Liver (tissue), 9 donors: ENCODE results near the gene DISC1. TPM values are rescaled to one million over a fixed set of nuclear protein-coding genes. Genes with fewer than 3 reads are reported as not detected.

Source experiments
- DNase-seq: peaks from one replicate; pipeline ENCODE4 v3.0.0-alpha.2; 2017; ENCODE audit warnings: low spot score
- H3K27ac ChIP-seq, 2 donors: one replicate each; pipeline ENCODE4 v1.7.0; 2013; ENCODE audit warnings: inconsistent platforms in 2 of 2, low read length in 2 of 2, control low read depth in 1 of 2, low read depth in 1 of 2, mild to moderate bottlenecking in 1 of 2
- H3K27me3 ChIP-seq, 4 donors: one replicate each; pipeline versions ENCODE4 v1.6.1 to v1.7.0; 2013; ENCODE audit warnings: low read length in 3 of 4, inconsistent platforms in 1 of 4, mild to moderate bottlenecking in 1 of 4, moderate library complexity in 1 of 4; ENCODE audit not compliant: control insufficient read depth in 4 of 4, insufficient read depth in 4 of 4
- H3K36me3 ChIP-seq, 4 donors: one replicate each; pipeline versions ENCODE4 v1.6.1 to v1.7.0; 2013; ENCODE audit warnings: low read length in 3 of 4, mild to moderate bottlenecking in 3 of 4, low read depth in 1 of 4, moderate library complexity in 1 of 4; ENCODE audit not compliant: control insufficient read depth in 4 of 4, insufficient read depth in 3 of 4
- H3K4me1 ChIP-seq, 4 donors: one replicate each; pipeline versions ENCODE4 v1.6.1 to v1.7.0; 2013; ENCODE audit warnings: low read length in 3 of 4, mild to moderate bottlenecking in 3 of 4, moderate library complexity in 1 of 4; ENCODE audit not compliant: control insufficient read depth in 4 of 4, insufficient read depth in 4 of 4
- H3K4me3 ChIP-seq, 3 donors: one replicate each; pipeline versions ENCODE4 v1.6.1 to v1.7.0; 2013; ENCODE audit warnings: low read length in 3 of 3, control low read depth in 1 of 3, low read depth in 1 of 3, mild to moderate bottlenecking in 1 of 3
- H3K9ac ChIP-seq, 2 donors: one replicate each; pipeline ENCODE4 v1.7.0; 2013; ENCODE audit warnings: low read length in 2 of 2, mild to moderate bottlenecking in 2 of 2, moderate library complexity in 2 of 2, control low read depth in 1 of 2, low read depth in 1 of 2
- H3K9me3 ChIP-seq, 4 donors: one replicate each; pipeline versions ENCODE4 v1.6.1 to v1.7.0; 2013; ENCODE audit warnings: low read length in 3 of 4; ENCODE audit not compliant: control insufficient read depth in 4 of 4
- ATF3 ChIP-seq: IDR thresholded peaks from 2 replicates; pipeline ENCODE4 v1.6.1; 2016; ENCODE audit warnings: antibody characterized with exemption
- EGR1 ChIP-seq, 2 donors: IDR thresholded peaks; 2 replicates each; pipeline ENCODE4 v1.6.1; 2016 to 2018; ENCODE audit warnings: antibody characterized with exemption in 2 of 2, low read depth in 2 of 2
- FOXA1 ChIP-seq: IDR thresholded peaks from 2 replicates; pipeline ENCODE4 v1.6.1; 2016; ENCODE audit warnings: antibody characterized with exemption
- FOXA2 ChIP-seq: IDR thresholded peaks from 2 replicates; pipeline ENCODE4 v1.6.1; 2016; ENCODE audit warnings: antibody characterized with exemption
- GABPA ChIP-seq, 2 donors: IDR thresholded peaks in 1 of 2; conservative IDR thresholded peaks in 1 of 2; 2 replicates each; pipeline ENCODE4 v1.6.1; 2016; ENCODE audit warnings: antibody characterized with exemption in 2 of 2, mild to moderate bottlenecking in 1 of 2, moderate library complexity in 1 of 2
- HNF4A ChIP-seq, 2 donors: conservative IDR thresholded peaks; 2 replicates each; pipeline ENCODE4 v1.6.1; 2016; ENCODE audit warnings: antibody characterized with exemption in 2 of 2, mild to moderate bottlenecking in 2 of 2
- HNF4G ChIP-seq: IDR thresholded peaks from 2 replicates; pipeline ENCODE4 v1.6.1; 2016; ENCODE audit warnings: antibody characterized with exemption
- JUND ChIP-seq, 2 donors: IDR thresholded peaks; 2 replicates each; pipeline ENCODE4 v1.6.1; 2016; ENCODE audit warnings: antibody characterized with exemption in 2 of 2
- NR2F2 ChIP-seq: IDR thresholded peaks from 2 replicates; pipeline ENCODE4 v1.6.1; 2016; ENCODE audit warnings: antibody characterized with exemption
- RAD21 ChIP-seq, 2 donors: IDR thresholded peaks; 2 replicates each; pipeline ENCODE4 v1.6.1; 2016; ENCODE audit warnings: antibody characterized with exemption in 2 of 2, mild to moderate bottlenecking in 2 of 2
- REST ChIP-seq: IDR thresholded peaks from 2 replicates; pipeline ENCODE4 v1.6.1; 2016; ENCODE audit warnings: antibody characterized with exemption, mild to moderate bottlenecking
- RXRA ChIP-seq, 2 donors: IDR thresholded peaks; 2 replicates each; pipeline ENCODE4 v1.6.1; 2017 to 2018; ENCODE audit warnings: antibody characterized with exemption in 2 of 2, mild to moderate bottlenecking in 1 of 2
- SP1 ChIP-seq: IDR thresholded peaks from 2 replicates; pipeline ENCODE4 v1.6.1; 2018; ENCODE audit warnings: antibody characterized with exemption, mild to moderate bottlenecking
- TAF1 ChIP-seq: conservative IDR thresholded peaks from 2 replicates; pipeline ENCODE4 v1.6.1; 2016; ENCODE audit warnings: antibody characterized with exemption, mild to moderate bottlenecking
- YY1 ChIP-seq: IDR thresholded peaks from 2 replicates; pipeline ENCODE4 v1.6.1; 2016; ENCODE audit warnings: antibody characterized with exemption, mild to moderate bottlenecking
- WGBS: extraction: QIAGEN DNeasy Blood & Tissue Kit; methylation state at CpG from one replicate; pipeline ENCODE4 v1.1.7; 2013; 5-methylcytosine and 5-hydroxymethylcytosine counted together
- polyA plus RNA-seq, 2 donors: library from polyadenylated mRNA; stranded (reverse) in 1 of 2; unstranded in 1 of 2; fragments of 200-250 nt in 1 of 2; fragments of >200 nt in 1 of 2; fragmentation: Nextera tagmentation in 1 of 2; extraction: Ambion mirVana in 1 of 2; gene quantifications; one replicate each; pipeline versions ENCODE4 v1.2.1 to v1.2.3, GENCODE V29; 2013 to 2015
- total RNA-seq, 2 donors: library from RNA; depleted of rRNA; stranded (reverse); fragments of >200 nt; gene quantifications; one replicate each; pipeline ENCODE4 v1.2.3, GENCODE V29; 2014
- TF ChIP-seq, protein P1 (sequence below): IDR thresholded peaks from 2 replicates; pipeline ENCODE4 v1.6.1; 2016; ENCODE audit warnings: antibody characterized with exemption
- TF ChIP-seq, protein P2 (sequence below): IDR thresholded peaks from 2 replicates; pipeline ENCODE4 v1.6.1; 2016; ENCODE audit warnings: antibody characterized with exemption
- donor health status: healthy.
- donor health status: healthy.
- donor health status: healthy.
- donor health status: healthy.
- donor health status: healthy.

Gene DISC1
- total and polyA plus RNA-seq, 4 donors, result 0.45 to 6.3 (median 2.3) TPM

DNA sequence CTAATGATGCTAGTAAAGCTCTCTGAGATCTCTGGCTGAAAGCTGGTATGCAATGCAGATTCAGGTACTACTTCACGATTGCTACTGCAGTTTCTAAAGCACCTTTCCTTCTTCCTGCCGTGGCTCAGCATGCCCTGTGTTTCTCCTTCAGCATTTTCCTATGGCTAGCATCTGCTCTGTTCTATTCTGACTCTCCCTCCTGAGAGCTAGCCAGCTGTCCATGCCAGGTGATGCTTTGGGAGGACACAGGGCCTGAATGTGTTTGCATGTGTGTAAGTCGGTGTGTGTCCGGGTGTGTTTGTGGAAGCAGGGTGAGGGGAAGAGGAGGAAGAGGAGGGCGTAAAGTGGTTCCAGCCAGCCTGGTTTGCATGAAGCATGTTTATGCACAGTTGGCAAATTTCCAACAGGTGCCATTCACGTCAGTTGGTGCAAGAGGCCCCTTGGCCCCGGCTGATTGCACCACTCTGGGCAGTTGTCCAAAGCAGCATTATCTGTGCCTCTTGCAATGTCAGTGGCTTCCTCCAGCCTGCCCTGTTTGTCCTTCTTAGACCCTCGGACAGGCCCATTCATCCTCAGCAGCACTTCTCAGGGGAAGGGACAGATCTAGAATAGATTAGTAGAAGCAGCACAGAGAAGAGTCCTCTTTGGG lies 433.3 kb downstream of the DISC1 start:
- WGBS, result 61% methylated on average over 8 of the region's 8 CpGs

DNA sequence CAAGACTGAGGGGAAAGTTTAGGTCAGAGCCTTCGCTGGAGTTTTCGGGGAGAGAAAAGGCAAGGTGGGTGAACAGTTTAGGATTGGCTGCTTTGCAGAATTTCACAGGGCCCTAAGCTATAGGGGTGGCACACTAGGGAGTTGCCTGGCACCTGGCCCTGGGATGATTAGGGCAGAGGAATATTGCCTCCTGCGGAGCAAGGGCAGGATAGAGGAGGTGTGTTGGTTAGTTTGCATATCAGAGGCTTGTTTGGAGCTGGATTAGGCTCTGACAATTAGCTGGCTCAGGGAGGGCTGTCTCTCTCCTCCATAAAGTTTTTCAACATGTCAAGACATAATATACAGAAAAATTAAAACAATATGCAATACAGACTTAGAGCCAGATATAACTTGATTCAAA lies 436.4 kb downstream of the DISC1 start:
- Histone ChIP-seq H3K4me3 (no peak overlapping the region), H3K9ac (no peak overlapping the region), H3K36me3 (no peaks in the 10 kb centered on the region), H3K27ac (no peak overlapping the region), H3K27me3 (no peaks in the 10 kb centered on the region), H3K9me3 (no peaks in the 10 kb centered on the region), H3K4me1 (no peaks in the 10 kb centered on the region)
- DNase-seq, result no peak
- WGBS, result 81% methylated on average over 3 of the region's 3 CpGs
- TF ChIP-seq HNF4G (no peak), NR2F2 (no peak), YY1 (no peak), GABPA (IDR thresholded peaks at IDR 0.05 in 1 of 2, conservative IDR thresholded peaks at IDR 0.05 in 1 of 2) (no peak), REST (no peak), RAD21 (IDR thresholded peaks at IDR 0.05) (no peak), FOXA1 (no peak), HNF4A (conservative IDR thresholded peaks at IDR 0.05) (no peak), ATF3 (no peak), SP1 (no peak)

More for the DNA sequence above, 433.3 kb downstream of the DISC1 start:
- TF ChIP-seq REST, result no peak
- no peak for TF ChIP-seq EGR1 (IDR thresholded peaks at IDR 0.05; ENCODE audit: low read depth in 2 of 2)
- TF ChIP-seq NR2F2, result no peak
- TF ChIP-seq, protein P1, sequence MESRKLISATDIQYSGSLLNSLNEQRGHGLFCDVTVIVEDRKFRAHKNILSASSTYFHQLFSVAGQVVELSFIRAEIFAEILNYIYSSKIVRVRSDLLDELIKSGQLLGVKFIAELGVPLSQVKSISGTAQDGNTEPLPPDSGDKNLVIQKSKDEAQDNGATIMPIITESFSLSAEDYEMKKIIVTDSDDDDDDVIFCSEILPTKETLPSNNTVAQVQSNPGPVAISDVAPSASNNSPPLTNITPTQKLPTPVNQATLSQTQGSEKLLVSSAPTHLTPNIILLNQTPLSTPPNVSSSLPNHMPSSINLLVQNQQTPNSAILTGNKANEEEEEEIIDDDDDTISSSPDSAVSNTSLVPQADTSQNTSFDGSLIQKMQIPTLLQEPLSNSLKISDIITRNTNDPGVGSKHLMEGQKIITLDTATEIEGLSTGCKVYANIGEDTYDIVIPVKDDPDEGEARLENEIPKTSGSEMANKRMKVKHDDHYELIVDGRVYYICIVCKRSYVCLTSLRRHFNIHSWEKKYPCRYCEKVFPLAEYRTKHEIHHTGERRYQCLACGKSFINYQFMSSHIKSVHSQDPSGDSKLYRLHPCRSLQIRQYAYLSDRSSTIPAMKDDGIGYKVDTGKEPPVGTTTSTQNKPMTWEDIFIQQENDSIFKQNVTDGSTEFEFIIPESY, result no peak
- no peak for TF ChIP-seq SP1
- TF ChIP-seq TAF1, result no peak
- TF ChIP-seq, protein P2, sequence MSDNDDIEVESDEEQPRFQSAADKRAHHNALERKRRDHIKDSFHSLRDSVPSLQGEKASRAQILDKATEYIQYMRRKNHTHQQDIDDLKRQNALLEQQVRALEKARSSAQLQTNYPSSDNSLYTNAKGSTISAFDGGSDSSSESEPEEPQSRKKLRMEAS, result no peak
- no peak for TF ChIP-seq RAD21 (IDR thresholded peaks at IDR 0.05)
- no peak for TF ChIP-seq HNF4G
- TF ChIP-seq ATF3, result no peak
- TF ChIP-seq HNF4A (conservative IDR thresholded peaks at IDR 0.05), result no peak
- no peak for TF ChIP-seq FOXA2
- TF ChIP-seq JUND (IDR thresholded peaks at IDR 0.05), result no peak
- TF ChIP-seq GABPA (IDR thresholded peaks at IDR 0.05 in 1 of 2, conservative IDR thresholded peaks at IDR 0.05 in 1 of 2), result no peak
- TF ChIP-seq FOXA1, result no peak
- TF ChIP-seq YY1, result no peak
- no peak for TF ChIP-seq RXRA (IDR thresholded peaks at IDR 0.05)
- Histone ChIP-seq H3K9ac (no peak overlapping the region), H3K4me1 (no peaks in the 10 kb centered on the region), H3K27ac (no peak overlapping the region), H3K27me3 (no peaks in the 10 kb centered on the region), H3K9me3 (no peaks in the 10 kb centered on the region), H3K36me3 (no peaks in the 10 kb centered on the region), H3K4me3 (no peak overlapping the region)
- peak; percentile 42 for DNase-seq
